Smooth muscle cell of the brain vasculature (primary cell): ENCODE results near the gene PRRG2.

ENCODE experiments used
- DNase-seq: peaks from one replicate; pipeline ENCODE4 v3.0.0-alpha.2; 2012; ENCODE audit warnings: low read depth, low spot score

The PRRG2 gene

GRCh38 chr19:49581007-49581508 lies at the start of gene PRRG2:
TSS of gene PRRG2 (plus strand) at chr19:49581316. CDS start at chr19:49583220, 1,904 bp downstream.
- DNase-seq, result no peak

GRCh38 chr19:49533551-49534488 lies 47.3 kb upstream of the PRRG2 start:
- DNase-seq, result no peak

- DNase-seq, result no peak
Measured at GRCh38 chr19:49534632-49535385, 46.3 kb upstream of the PRRG2 start.

- no peak for DNase-seq
Measured at GRCh38 chr19:49536921-49537462, 44.1 kb upstream of the PRRG2 start.

- no peak for DNase-seq
Measured at GRCh38 chr19:49538643-49539042, 42.5 kb upstream of the PRRG2 start.

- no peak for DNase-seq
Measured at GRCh38 chr19:49539192-49539952, 41.7 kb upstream of the PRRG2 start.

GRCh38 chr19:49541914-49542313 lies 39.2 kb upstream of the PRRG2 start:
- no peak for DNase-seq

GRCh38 chr19:49542446-49542845 lies 38.7 kb upstream of the PRRG2 start:
- DNase-seq, result no peak

- no peak for DNase-seq
Measured at GRCh38 chr19:49543032-49543431, 38.1 kb upstream of the PRRG2 start.

- no peak for DNase-seq
Measured at GRCh38 chr19:49544154-49544553, 37.0 kb upstream of the PRRG2 start.

GRCh38 chr19:49546825-49547565 lies 34.1 kb upstream of the PRRG2 start:
- peak; percentile 92 for DNase-seq

- no peak for DNase-seq
Measured at GRCh38 chr19:49549045-49549444, 32.1 kb upstream of the PRRG2 start.

GRCh38 chr19:49551531-49551930 lies 29.6 kb upstream of the PRRG2 start:
- no peak for DNase-seq

- no peak for DNase-seq
Measured at GRCh38 chr19:49552749-49553148, 28.4 kb upstream of the PRRG2 start.

- DNase-seq, result no peak
Measured at GRCh38 chr19:49553451-49554271, 27.5 kb upstream of the PRRG2 start.

- no peak for DNase-seq
Measured at GRCh38 chr19:49554701-49555181, 26.4 kb upstream of the PRRG2 start.

GRCh38 chr19:49555600-49556411 lies 25.3 kb upstream of the PRRG2 start:
- DNase-seq, result no peak
